IMR-90 (cell line): ENCODE results near the gene CROT.

ENCODE experiments used
- CTCF ChIP-seq: conservative IDR thresholded peaks from 2 replicates; pipeline ENCODE4 v1.5.1; 2012; ENCODE audit warnings: mild to moderate bottlenecking, low read depth, low read length, improper control_type of control experiment
- ELK1 ChIP-seq: fragments of 150-350 bp; IDR thresholded peaks from 2 replicates; pipeline ENCODE4 v1.6.1; 2016; ENCODE audit warnings: low read depth, mild to moderate bottlenecking, low read length, moderate library complexity, borderline replicate concordance
- FOS ChIP-seq: fragments of 150-350 bp; IDR thresholded peaks from 2 replicates; pipeline ENCODE4 v1.6.1; 2016; ENCODE audit warnings: low read depth, low read length
- NFE2L2 ChIP-seq: fragments of 150-350 bp; IDR thresholded peaks from 2 replicates; pipeline ENCODE4 v1.6.1; 2016; ENCODE audit warnings: low read depth, mild to moderate bottlenecking, low read length
- RAD21 ChIP-seq: IDR thresholded peaks from 2 replicates; pipeline ENCODE4 v1.6.1; 2012; ENCODE audit warnings: low read length, improper control_type of control experiment
- RCOR1 ChIP-seq: IDR thresholded peaks from 2 replicates; pipeline ENCODE4 v1.6.1; 2012; ENCODE audit warnings: mild to moderate bottlenecking, low read length, improper control_type of control experiment; ENCODE audit not compliant: insufficient replicate concordance

DNA sequence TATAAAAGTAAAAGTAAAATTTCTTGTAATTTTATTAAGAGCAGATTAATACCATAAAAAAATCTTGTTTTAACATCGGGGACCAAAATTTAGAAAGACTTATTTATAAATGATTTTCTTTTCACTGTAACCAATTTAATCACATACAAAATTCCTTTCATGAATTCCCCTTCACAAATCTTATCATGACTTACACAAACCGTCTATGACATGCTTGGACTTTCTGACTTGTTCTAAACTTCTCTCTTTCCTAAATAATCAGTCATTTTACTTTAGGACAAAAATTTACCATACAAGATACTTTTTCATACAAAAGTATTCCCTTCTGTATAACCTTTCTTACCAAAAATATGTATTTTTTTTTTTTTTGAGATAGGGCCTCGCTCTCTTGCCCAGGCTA is 9.3 kb downstream of the CROT start:
- no peak for TF ChIP-seq CTCF
- no peak for TF ChIP-seq FOS
- no peak for TF ChIP-seq RAD21
- no peak for TF ChIP-seq RCOR1
- TF ChIP-seq NFE2L2, result no peak
- TF ChIP-seq ELK1, result no peak
